Activated CD4-positive, CD25-positive, alpha-beta regulatory T cell treated with anti-CD3 and anti-CD28 coated beads, Interleukin-2, amount 50 U/mL, for 24 hours (primary cell): ENCODE results near the gene NPC1L1.

Experiments
- ATAC-seq, 2 donors: fragments of 150-1000 bp; cut with Tn5 transposase; one replicate each; pipeline ENCODE4 v1.10.0; 2021; ENCODE audit warnings: mild to moderate bottlenecking in 1 of 2, moderate library complexity in 1 of 2

Gene NPC1L1, protein sequence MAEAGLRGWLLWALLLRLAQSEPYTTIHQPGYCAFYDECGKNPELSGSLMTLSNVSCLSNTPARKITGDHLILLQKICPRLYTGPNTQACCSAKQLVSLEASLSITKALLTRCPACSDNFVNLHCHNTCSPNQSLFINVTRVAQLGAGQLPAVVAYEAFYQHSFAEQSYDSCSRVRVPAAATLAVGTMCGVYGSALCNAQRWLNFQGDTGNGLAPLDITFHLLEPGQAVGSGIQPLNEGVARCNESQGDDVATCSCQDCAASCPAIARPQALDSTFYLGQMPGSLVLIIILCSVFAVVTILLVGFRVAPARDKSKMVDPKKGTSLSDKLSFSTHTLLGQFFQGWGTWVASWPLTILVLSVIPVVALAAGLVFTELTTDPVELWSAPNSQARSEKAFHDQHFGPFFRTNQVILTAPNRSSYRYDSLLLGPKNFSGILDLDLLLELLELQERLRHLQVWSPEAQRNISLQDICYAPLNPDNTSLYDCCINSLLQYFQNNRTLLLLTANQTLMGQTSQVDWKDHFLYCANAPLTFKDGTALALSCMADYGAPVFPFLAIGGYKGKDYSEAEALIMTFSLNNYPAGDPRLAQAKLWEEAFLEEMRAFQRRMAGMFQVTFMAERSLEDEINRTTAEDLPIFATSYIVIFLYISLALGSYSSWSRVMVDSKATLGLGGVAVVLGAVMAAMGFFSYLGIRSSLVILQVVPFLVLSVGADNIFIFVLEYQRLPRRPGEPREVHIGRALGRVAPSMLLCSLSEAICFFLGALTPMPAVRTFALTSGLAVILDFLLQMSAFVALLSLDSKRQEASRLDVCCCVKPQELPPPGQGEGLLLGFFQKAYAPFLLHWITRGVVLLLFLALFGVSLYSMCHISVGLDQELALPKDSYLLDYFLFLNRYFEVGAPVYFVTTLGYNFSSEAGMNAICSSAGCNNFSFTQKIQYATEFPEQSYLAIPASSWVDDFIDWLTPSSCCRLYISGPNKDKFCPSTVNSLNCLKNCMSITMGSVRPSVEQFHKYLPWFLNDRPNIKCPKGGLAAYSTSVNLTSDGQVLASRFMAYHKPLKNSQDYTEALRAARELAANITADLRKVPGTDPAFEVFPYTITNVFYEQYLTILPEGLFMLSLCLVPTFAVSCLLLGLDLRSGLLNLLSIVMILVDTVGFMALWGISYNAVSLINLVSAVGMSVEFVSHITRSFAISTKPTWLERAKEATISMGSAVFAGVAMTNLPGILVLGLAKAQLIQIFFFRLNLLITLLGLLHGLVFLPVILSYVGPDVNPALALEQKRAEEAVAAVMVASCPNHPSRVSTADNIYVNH (N-terminal part only)

DNA sequence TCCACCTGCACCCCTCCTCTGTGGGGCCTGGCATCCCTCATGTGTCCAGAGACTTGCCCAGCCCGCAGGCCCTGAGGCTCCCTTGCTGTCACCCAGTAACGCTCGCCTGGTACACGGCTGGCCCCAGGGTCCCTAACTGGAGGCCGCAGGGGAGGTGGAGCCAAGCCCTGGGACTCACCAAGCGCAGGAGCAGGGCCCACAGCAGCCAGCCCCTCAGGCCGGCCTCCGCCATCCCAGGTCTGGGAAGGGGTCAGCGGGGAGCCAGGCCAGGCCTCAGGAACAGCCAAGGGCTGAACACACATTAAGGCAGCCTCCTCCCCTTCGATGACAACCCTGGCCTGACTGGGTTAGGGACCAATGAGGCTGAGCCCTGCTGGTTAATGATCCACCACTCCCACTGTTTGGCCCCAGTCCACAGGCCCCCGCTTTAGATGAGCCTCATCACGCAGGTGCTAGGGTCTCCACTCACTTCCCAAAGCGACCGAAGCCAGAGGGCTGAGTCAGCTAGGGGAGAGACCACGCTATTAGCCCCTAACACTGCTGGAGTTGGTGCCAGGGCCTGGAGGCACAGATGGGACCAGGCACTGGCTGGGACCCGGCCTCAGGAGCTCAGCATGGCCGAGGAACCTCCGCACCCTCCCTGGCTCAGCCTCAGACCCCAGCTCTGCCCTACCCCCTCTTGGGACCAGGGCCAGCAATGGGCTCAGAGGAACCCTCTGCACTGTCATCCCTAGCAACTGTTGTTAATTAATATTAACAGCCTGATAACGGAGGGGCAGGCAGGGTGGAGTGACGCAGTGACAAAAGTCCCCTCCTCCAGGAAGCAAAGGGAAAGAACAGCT, at the start of gene NPC1L1:
TSS of gene NPC1L1 (minus strand) at position 303 of the 842 bp plus-strand sequence. CDS start at position 232, 71 bp downstream.
- ATAC-seq: no peak

DNA sequence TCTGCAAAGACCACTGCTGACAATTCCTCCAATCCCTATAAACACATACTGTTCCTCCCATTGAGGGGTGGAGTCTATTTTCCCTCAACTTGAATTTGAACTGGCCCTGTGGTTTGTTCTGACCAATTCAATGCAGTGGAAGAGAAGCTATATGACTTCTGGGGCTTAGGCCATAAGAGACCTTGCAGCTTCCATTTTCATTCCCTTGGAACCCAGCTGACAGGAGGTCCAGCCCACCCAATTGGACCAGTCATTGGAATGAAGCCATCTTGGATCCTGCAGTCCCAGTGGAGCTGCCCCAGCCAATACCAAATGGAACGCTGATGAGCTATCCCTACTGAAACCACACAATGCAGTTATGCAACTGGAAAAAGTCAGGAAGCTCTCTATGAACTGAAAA, 49.8 kb upstream of the NPC1L1 start:
- no peak for ATAC-seq

DNA sequence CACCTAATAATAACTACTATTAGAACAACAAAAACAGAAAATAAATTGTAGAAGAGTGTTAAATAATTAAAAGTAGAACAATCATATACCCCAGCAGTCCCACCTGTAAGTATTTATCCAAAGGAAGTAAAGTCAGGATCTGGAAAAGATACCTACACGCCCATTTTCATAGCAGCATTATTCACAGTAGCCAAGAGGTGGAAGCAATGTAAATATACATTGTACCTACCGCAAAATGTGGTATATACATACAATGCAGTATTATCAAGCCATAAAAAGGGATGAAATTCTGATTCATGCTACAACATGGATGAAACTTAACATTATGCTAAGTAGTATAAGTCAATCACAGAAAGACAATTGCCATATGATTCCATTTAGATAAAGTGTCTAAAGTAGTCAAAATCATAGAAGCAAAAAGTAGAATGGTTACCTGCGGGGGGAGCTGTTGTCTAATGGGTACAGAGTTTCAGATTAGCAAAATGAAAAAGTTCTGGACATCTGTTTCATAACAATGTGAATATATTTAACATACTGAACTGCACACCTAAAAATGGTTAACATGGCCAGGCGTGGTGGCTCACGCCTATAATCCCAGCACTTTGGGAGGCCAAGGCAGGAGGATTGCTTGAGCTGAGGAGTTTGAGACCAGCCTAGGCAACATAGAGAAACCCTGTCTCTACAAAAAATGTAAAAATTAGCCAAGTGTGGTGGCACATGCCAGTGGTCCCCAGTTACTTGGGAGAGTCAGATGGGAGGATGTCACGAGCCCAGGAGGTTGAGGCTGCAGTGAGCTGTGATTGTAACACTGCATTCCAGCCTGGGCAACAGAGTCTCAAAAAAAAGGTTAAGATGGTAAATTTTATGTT, 46.9 kb upstream of the NPC1L1 start:
- peak; percentile 53 to 76 for ATAC-seq

DNA sequence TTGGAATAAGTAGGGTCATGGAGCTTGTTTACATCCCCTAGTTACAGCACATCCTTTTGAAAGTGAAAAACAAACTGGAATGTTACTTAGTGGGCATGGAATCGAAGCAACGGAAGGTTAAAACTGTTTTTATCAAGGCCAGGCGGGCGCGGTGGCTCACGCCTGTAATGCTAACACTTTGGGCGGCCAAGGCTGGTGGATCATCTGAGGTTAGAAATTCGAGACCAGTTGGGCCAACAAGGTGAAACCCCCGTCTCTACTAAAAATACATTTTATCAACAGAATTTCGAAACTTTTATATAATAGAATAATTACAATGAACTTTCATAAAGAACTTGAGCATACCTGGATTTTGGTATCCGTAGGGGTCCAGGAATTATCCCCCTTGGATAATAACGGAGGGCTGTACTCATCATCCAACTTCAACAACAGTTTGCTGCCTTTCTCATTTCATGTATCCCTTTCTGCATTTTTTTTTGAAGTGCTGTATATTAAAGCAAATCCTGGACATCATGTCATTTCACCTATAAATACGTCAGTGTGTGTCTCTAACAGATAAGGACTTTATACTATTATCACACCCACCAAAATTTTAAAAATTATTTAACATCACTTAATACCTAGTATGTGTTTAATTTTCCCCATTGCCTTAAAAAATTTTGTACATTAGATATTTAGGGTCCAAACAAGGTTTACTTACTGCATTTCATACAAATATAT, 42.2 kb upstream of the NPC1L1 start:
- ATAC-seq: no peak

DNA sequence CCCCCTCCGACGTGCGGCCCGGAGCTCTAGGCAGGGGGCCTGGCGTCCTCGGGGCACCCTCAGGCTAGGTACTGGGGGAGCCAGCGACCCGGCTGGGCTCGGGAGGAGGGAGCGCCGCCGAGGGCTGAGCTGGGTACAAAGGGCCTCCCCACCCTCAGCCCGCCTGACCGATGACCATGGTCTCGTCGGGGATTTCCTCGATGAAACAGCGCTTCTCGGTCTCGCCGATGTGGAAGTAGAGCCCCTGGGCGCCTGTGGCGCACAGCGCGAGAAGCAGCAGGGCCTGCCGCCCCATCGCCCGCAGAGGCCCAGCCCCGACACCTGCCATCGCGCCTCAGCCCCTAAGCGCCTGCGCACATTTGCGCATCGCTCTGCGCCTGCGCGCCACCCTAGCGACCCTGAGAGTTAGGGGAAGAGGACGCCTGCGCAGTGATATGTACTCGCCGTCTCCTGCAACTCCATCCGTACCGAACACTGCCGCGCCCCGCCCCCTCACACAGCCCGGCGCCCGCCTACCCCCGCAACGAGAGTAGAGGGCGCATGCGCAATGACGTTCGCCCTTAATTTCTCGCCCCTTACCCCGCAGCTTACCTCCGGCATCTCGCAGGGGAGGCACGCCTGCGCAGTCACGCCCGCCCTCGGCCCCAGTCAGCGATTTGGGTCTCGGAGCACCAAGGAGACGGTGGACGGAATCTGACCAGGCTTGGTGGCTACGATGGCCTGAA, 40.9 kb upstream of the NPC1L1 start, which contains the start of gene TMED4:
TSS of gene TMED4 (minus strand) at position 353 of the 725 bp plus-strand sequence. CDS start at position 328, 25 bp downstream.
- ATAC-seq: peak; percentile 88

DNA sequence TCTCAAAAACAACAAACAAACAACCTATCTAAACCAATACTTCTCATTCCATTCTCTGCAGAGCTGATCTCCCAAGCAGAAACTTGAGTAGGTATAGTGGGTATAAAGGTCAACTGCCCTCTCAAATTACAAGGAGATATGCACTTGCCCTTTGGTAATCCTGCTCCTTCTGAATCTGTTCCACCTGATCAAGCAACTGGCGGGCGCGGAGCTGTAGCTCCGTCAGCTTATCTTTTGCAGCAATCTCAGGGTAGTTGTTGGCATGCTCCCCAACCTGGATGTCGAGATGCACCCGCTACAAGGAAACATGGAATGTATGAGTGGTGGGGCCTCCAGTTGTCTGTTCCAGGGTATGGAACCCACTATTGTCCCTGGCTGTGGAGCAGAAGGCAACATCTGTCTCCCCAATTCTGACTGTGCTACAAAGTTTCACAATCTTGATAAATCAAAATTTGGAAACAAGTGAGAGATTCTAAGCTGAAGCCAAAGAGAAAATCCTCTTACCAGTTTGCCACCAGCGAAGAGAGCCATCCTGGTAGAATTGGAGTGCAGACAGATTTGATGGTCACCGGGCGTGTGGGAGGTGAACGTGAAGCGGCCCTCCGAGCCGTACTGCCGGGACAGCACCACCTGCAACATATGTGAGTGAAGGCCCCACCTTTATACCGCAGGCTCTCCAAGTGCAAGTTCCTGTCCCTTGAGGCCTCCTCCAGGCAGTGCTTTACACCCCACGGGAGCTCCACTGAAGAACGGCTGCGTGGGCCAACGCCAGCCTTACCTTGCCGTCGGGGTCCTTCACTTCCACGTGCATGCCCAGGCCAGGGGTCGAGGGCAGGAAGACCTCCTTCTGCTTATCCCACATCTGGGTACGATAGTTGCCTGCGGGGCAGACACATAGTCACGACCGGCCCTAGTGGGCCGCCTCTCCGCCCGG, 40.1 kb upstream of the NPC1L1 start:
- ATAC-seq: peak; percentile 33 to 35

DNA sequence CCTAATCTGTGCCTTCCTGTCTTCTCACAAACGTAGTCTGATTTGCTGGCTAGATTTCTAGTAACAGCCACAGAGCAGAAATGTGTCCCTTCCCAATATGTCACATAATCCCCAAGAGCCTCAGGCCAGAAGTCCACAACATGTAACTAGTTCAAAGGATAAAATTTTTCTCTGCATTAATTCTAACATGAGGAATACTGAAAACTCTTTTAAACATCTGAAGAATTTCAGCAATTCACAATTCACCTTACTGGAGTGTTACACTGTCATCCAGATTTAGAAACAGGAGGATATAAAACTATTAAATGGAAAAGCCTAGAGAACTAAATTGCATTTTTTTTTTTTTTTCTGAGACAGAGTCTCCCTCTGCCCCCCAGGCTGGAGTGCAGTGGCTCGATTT, 35.1 kb upstream of the NPC1L1 start:
- ATAC-seq: no peak

DNA sequence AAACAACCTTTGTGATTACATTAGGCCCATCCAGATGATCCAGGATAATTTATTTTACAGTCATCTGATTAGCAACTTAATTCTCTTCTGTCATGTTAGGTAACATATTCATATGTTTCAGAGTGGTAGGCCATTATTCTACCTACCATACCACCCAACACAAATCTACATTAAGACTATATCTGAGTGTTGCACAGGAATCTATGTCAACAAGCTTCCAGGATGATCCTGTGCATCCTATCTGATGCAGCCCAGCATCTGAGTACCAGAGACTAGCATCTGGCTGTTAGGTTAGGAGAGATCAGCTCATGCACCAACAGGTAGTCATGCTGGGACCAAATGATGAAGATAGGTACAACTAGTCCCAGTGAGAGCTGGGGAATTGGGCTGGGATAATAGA, 33.9 kb upstream of the NPC1L1 start:
- ATAC-seq: no peak

DNA sequence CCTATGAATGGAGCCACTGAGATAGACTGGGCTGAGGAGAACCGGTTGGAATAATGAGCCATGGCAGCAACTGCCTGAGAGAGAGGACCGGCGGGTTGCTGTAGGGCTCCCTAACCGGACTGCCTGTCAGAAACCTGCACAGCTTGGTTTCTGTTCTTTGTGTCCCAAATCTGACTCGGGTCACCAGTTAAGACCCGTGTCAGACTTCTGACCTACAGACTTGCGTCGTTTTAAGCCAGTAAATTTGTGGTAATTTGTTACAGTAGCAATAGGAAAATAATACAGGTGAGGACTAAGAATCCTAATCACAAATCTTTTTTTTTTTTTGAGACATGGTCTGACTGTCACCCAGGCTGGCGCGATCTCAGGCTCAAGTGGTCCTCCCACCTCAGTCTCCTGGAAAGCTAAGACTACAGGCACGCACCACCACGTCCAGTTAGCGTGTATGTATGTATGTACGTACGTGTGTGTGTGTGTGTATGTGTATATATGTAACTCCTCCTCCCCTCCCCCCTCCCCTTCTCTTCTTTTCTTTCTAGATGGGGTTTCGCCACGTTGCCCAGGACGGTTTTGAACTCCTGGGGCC, 33.2 kb upstream of the NPC1L1 start:
- ATAC-seq: no peak

DNA sequence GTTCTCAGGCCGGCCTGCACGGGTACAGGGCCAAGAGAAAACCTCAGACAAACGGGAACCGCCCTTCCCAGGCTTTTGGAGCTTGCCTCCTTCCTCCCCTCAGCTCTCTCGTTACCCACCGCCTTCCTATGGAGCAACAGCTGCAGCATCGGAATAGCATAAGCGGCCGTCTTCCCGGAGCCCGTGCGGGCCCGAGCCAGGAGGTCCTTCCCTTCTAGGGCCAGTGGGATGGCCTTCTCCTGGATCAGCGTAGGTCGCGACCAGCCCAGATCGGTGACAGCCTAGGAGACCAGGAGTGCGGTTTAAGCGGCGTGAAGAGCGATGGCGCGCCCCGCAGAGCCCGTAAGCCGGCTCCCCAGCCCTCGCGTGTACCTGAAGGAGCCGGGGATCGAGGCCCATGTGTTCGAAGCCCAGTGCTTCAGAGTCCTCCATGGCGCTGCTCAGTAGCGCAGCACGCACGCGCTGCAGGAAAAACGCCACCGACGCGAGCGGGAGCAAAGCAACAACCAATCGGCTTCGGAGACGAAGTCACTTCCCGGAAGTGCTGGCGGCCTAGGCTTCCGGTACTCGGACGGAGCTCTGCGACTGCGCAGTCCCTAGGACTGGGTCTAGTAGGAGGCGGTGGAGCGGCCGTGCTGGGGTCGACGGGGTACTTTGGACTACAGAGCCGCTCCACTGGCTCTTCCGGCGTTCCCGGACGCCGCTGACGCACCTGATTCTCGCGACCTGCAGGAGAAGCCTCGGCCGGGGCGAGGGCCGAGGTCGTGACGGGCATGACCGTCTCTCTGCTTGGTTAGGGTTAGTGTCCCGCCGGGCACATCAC, 32.5 kb upstream of the NPC1L1 start, which contains the start of gene DDX56:
TSS of gene DDX56 (minus strand) at position 445 of the 823 bp plus-strand sequence. CDS start at position 432, 13 bp downstream.
- ATAC-seq: peak; percentile 94 to 96

DNA sequence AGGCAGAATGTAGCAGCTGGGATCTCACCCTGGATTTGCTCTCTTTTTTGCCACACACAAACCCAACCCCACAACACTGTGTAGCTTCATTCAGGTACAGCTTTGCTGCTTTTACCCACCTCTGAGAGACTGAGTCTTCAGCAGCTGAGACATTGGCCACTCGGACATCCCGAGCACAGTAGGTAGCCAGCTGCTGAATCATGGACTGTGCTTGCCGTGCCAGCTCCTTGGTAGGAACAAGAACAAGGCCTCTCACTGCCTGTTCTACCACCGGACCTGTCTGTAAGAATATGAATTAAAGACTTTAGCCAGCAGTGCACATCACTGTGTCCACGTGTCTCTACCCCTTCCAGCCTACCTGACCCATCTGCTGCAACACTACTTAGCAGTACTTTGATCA, 31.6 kb upstream of the NPC1L1 start:
- ATAC-seq: no peak

DNA sequence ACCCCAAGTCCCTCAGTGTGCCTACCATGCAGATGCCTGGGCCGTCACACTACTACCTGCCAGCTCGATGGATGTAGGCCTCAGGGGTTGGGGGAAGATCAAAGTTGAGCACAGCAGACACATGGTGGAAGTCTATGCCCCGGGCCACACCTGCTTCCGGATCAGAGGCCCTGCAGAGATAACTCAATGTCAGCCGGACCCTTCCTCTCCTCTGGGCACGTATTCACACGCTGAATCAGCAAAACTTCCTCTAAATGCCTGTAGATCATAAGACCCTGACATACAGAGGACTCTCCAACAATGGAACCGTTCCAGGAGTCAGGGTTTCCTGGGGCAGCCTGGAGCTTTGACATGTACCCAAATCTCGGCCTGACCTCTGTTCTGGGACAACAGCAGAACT, 28.8 kb upstream of the NPC1L1 start:
- no peak for ATAC-seq

DNA sequence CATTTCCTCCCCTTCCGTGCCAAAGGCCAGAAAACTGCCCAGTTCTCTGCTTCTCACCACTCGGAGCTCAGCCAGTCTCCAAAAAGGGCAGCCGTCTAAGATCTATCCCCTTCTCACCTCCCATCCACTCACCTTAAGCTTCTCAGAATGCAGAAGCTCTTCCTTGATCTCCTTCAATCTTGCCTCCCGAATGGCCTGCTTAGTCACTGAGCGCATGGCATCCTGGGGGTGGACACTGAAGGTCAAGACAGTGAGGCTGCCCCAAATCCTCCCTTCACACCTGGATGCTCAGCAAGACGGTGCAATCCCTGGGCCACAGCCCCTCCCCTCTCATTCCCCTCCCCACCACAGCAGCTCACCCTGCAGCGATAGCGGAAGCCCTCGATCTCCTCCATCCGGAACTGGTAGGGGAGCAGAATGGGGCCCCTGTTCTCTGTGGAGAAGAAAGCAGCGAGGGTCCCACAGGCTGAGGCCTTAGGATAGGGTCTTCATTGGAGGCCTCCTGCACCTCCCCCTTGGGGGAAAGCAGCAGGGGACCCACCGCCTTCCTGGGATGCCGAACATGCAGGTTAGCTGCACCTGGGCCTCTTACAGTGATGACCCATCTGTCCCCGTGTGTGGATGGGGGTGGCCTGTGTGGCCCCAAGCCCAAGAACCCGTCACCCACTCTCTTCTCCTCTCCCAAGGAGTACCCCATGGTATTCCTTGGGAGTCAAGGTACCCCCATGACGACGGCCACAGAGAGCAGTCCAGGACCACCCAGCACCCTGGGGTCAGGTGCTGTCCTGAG, 27.8 kb upstream of the NPC1L1 start:
- no peak for ATAC-seq

DNA sequence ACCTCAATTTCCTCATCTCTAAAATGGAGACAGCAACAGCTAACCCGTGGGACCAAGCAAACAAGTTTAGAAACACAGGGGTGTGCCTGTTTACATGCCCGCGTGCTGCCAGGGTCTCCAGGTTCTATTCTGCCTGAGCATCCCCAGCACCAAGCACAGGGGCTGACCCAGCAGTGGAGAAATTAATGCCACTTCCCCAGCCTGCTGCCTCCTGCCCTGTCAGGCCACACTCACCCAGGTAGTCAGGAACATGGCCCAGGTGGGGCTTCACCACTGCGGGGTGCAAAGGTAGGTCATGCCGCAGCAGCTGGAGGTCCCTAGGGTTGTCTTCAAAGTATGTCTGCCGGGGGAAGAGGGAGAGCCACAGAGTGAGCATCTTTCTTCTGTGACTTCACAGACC, 26.8 kb upstream of the NPC1L1 start:
- no peak for ATAC-seq

DNA sequence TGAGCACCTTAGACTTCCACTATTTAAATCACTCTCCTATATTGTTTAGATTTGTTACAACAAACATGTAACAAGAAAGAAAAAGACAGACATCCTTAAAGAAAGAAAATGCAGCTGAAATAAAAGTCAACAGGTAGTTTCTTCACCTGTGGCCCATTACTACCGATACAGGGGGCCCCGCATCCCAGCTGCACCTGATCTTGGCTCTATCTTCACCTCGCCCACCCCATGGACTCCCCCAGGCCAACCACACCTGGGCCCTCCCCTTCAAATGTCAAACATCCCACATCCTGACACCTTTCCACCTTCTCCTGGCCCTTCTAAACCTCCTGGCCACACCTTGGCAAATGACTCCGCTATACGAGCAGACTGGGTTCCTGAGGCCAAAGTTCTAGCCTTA, 25.6 kb upstream of the NPC1L1 start:
- no peak for ATAC-seq
